Transverse colon (tissue), 4 donors: ENCODE data around the gene TAS2R10. TPM values are rescaled to one million over a fixed set of nuclear protein-coding genes. Genes with fewer than 3 reads are reported as not detected.

Experiments
- DNase-seq: peaks from one replicate; pipeline ENCODE4 v3.0.0-alpha.2; 2019
- H3K27ac ChIP-seq, 4 donors: fragments of 200-600 bp; sonication (generic); 2 replicates each; pipeline ENCODE4 v1.5.1; 2016 to 2018; ENCODE audit warnings: inconsistent platforms in 4 of 4
- H3K27me3 ChIP-seq: fragments of 200-600 bp; sonication (generic); 2 replicates; pipeline ENCODE4 v1.5.1; 2017; ENCODE audit warnings: inconsistent platforms
- H3K36me3 ChIP-seq, 4 donors: fragments of 200-600 bp; sonication (generic); 2 replicates each; pipeline ENCODE4 v1.5.1; 2017 to 2019; ENCODE audit warnings: inconsistent platforms in 4 of 4
- H3K4me1 ChIP-seq, 4 donors: fragments of 200-600 bp; sonication (generic); 2 replicates each; pipeline ENCODE4 v1.5.1; 2017 to 2020; ENCODE audit warnings: inconsistent platforms in 4 of 4
- H3K4me3 ChIP-seq, 4 donors: fragments of 200-600 bp; sonication (generic); 1 replicate in 1 of 4; 2 replicates in 3 of 4; pipeline versions ENCODE4 v1.5.1 to v1.6.1; 2017 to 2019; ENCODE audit warnings: inconsistent platforms in 4 of 4
- H3K9me3 ChIP-seq, 2 donors: fragments of 200-600 bp; sonication (generic); 2 replicates each; pipeline ENCODE4 v1.5.1; 2017 to 2019; ENCODE audit warnings: inconsistent platforms in 2 of 2
- CTCF ChIP-seq, 5 experiments: fragments of 200-600 bp in 3 of 5; fragments of 450-650 bp in 2 of 5; sonication (generic) in 3 of 5; IDR thresholded peaks; 1 replicate in 2 of 5; 2 replicates in 3 of 5; pipeline ENCODE4 v1.5.1; 2016 to 2017; ENCODE audit warnings: antibody characterized with exemption in 5 of 5, inconsistent platforms in 3 of 5, mild to moderate bottlenecking in 2 of 5, moderate library complexity in 1 of 5
- EP300 ChIP-seq: sonication (generic); formaldehyde crosslinking; IDR thresholded peaks from one replicate; pipeline ENCODE4 v1.6.1; 2017; ENCODE audit warnings: antibody characterized with exemption, low read depth
- POLR2A ChIP-seq: fragments of 450-650 bp; IDR thresholded peaks from one replicate; pipeline ENCODE4 v1.6.1; 2016; ENCODE audit warnings: antibody characterized with exemption, mild to moderate bottlenecking, moderate library complexity
- POLR2AphosphoS5 ChIP-seq, 3 donors: sonication (generic); formaldehyde crosslinking; IDR thresholded peaks; one replicate each; pipeline ENCODE4 v1.6.1; 2016; ENCODE audit warnings: antibody characterized with exemption in 3 of 3
- WGBS, 2 donors: methylation state at CpG; one replicate each; pipeline ENCODE4 v1.1.5; 2018; ENCODE audit warnings: low coverage in 1 of 2; 5-methylcytosine and 5-hydroxymethylcytosine counted together
- in situ Hi-C, 4 donors: fragments of 200-750 bp; cut with MboI; loops; one replicate each; pipeline versions ENCODE4 v1.15.0 to v1.15.1; 2017; ENCODE audit warnings: low sequenced_read_pairs in 3 of 4, low pct_ligation_motif_present in 1 of 4, low pct_unique_long_range_greater_than_20kb in 1 of 4
- intact Hi-C: fragments of 100-400 bp; cut with DNase I; formaldehyde crosslinking; loops from one replicate; pipeline ENCODE4 v1.15.1; 2023; ENCODE audit warnings: low total_unique reads
- total RNA-seq, 4 donors: library from RNA; depleted of rRNA; stranded (reverse); fragments of >200 nt; gene quantifications; one replicate each; pipeline ENCODE4 v1.1.0, GENCODE V29; 2016

The TAS2R10 gene
- total RNA-seq, 4 donors from 2014 or later, result 0.79 TPM; not detected in 3

GRCh38 chr12:10829994-10830393, 3.8 kb upstream of the TAS2R10 start:
- Histone ChIP-seq H3K4me3 (no peak overlapping the region), H3K9me3 (no peaks in the 10 kb centered on the region), H3K4me1 (no peaks in the 10 kb centered on the region), H3K27me3 (no peaks in the 10 kb centered on the region), H3K36me3 (no peaks in the 10 kb centered on the region), H3K27ac (no peak overlapping the region)
- in situ Hi-C loops (no loop called here), intact Hi-C loops (no loop called here)
- no peak for DNase-seq
- no peak for TF ChIP-seq POLR2A
- TF ChIP-seq CTCF (IDR thresholded peaks at IDR 0.05), result no peak
- no peak for TF ChIP-seq POLR2AphosphoS5 (IDR thresholded peaks at IDR 0.05)
- no peak for TF ChIP-seq EP300
- WGBS, 2 donors, result 92 to 93% methylated on average over 1 of the region's 1 CpG

- Histone ChIP-seq H3K27me3 (no peaks in the 10 kb centered on the region), H3K4me1 (no peaks in the 10 kb centered on the region), H3K36me3 (no peaks in the 10 kb centered on the region), H3K27ac (no peak overlapping the region), H3K9me3 (no peaks in the 10 kb centered on the region), H3K4me3 (no peak overlapping the region)
- in situ Hi-C loops, result no loop called here
- WGBS, 2 donors, result 79% methylated on average over 3 of the region's 3 CpGs; no CpG with 5 or more reads in 1 of the 2 donors
- intact Hi-C loops, result no loop called here
- DNase-seq, result no peak
- no peak for TF ChIP-seq POLR2A
- no peak for TF ChIP-seq CTCF (IDR thresholded peaks at IDR 0.05)
- no peak for TF ChIP-seq POLR2AphosphoS5 (IDR thresholded peaks at IDR 0.05)
- TF ChIP-seq EP300, result no peak
Measured at GRCh38 chr12:10824957-10825356, 1.2 kb downstream of the TAS2R10 start.

GRCh38 chr12:10811883-10812536, 14.1 kb downstream of the TAS2R10 start:
- Histone ChIP-seq H3K36me3 (no peaks in the 10 kb centered on the region), H3K27me3 (no peaks in the 10 kb centered on the region), H3K4me3 (no peak overlapping the region), H3K27ac (no peak overlapping the region), H3K4me1 (no peaks in the 10 kb centered on the region), H3K9me3 (no peaks in the 10 kb centered on the region)
- DNase-seq, result no peak
- in situ Hi-C loops (no loop called here), intact Hi-C loops (no loop called here)
- TF ChIP-seq POLR2A (no peak), CTCF (IDR thresholded peaks at IDR 0.05) (no peak), POLR2AphosphoS5 (IDR thresholded peaks at IDR 0.05) (no peak), EP300 (no peak)
- 59 to 66% methylated on average over 3 of the region's 3 CpGs for WGBS, 2 donors

GRCh38 chr12:10810068-10810467, 16.1 kb downstream of the TAS2R10 start, which contains the start of gene TAS2R9:
TAS2R9 (minus strand) TSS chr12:10810168; CDS start chr12:10810075, 93 bp downstream.
- TF ChIP-seq EP300 (no peak), POLR2A (no peak), POLR2AphosphoS5 (IDR thresholded peaks at IDR 0.05) (no peak), CTCF (IDR thresholded peaks at IDR 0.05) (no peak)
- intact Hi-C loops, result no loop called here
- H3K9me3 ChIP-seq, result no peaks in the 10 kb centered on the region
- in situ Hi-C loops, result no loop called here
- H3K27ac ChIP-seq, result no peak within 1 kb of the TSS
- H3K4me3 ChIP-seq, result no peak within 1 kb of the TSS
- DNase-seq, result no peak
- no peaks in the 10 kb centered on the region for H3K36me3 ChIP-seq
- no peaks in the 10 kb centered on the region for H3K4me1 ChIP-seq
- H3K27me3 ChIP-seq, result no peaks in the 10 kb centered on the region
